Activated CD8-positive, alpha-beta memory T cell treated with anti-CD3 and anti-CD28 coated beads, Interleukin-2, amount 50 U/mL, for 24 hours (primary cell): ENCODE results near the gene TNMD.

ENCODE experiments used
- DNase-seq: peaks from one replicate; pipeline ENCODE4 v3.0.0-alpha.2; 2020; ENCODE audit errors: extremely low read depth

Gene TNMD

GRCh38 chrX:100643956-100644860 is 59.5 kb downstream of the TNMD start, which contains the start of gene SRPX2:
Gene SRPX2, plus strand, starts transcription at chrX:100644199. Its CDS starts 2,124 bp downstream, at chrX:100646323.
- DNase-seq, result no peak

- DNase-seq, result no peak
Measured at GRCh38 chrX:100645106-100645505, 60.4 kb downstream of the TNMD start.

- DNase-seq, result no peak
Measured at GRCh38 chrX:100647095-100647494, 62.4 kb downstream of the TNMD start.

GRCh38 chrX:100647739-100648138 is 63.0 kb downstream of the TNMD start:
- no peak for DNase-seq

GRCh38 chrX:100648458-100649417 is 64.0 kb downstream of the TNMD start:
- DNase-seq, result no peak
